Fibroblast of the conjunctiva (primary cell): Measurements from ENCODE around the gene FTH1.

Experiments used
- DNase-seq: peaks from one replicate; pipeline ENCODE4 v3.0.0-alpha.2; 2010; ENCODE audit warnings: low read depth

Gene FTH1

DNA sequence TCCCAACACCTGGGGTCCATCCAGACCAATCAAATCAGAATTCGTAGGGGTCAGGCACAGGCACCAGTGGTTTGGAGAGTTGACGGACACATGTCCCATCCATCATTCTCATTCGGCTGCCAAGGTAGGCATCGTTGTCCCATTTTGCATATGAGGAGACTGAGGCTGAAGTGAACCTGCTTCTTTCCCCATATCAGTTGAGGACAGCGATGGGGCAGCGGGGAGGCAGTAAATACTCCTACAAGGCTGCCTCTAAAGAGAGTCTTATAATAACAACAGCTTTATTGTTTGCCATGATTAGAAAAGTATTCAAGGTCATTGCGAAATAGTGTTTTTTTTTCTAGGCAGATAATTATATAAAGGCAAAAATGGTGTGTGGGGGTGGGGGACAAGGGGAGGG is 18.9 kb downstream of the FTH1 start:
- DNase-seq: no peak

DNA sequence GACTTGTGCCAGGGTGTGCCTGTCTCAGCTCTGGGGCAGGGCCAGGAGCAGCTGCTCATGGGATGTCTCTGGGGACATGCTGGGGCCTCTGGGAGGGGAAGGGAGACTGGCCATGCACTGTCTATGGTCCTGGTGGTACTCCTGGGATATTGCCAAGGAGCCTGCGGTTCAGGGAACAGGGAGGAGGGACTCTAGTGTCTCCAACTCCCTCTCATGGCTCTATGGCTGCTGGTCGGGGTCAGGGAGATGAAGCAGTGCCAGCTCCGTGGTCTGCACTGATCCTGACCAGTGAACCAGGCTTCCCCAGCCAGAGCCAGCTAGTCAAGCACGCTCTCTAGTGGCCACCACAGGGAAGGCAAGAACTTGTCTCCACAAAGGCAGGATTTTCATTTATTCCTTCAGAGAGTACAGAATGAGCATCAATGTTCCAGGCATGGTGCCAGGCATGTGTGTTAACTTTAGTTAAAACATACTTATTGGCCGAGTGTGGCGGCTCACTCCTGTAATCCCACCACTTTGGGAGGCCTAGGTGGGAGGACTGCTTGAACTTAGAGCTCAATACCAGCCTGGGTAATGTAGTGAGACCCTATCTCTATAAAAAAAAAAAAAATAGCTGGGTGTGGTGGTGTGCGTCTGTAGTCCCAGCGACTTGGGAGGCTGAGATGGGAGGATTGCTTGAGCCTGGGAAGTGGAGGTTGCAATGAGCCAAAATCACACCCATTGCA is 19.8 kb downstream of the FTH1 start:
- peak; percentile 95 for DNase-seq

DNA sequence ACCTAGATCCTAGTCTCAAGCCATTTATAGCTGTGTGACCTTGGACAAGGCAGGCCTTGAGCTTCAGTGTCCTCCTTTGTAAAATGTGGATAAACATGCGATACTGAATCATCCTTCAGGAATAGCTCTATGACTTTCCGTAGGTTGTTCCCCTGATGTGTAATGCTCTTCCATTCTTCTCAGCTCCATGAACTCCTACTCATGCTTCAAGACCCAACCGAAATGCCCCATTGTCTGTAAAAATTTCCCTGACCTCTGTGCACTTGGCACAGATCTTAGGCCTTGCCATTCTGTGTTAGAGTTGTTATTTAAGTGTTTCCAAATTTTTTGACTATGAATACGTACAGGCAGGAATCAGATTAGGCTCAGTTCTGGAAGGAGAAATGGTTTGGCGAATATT is 20.5 kb downstream of the FTH1 start:
- no peak for DNase-seq

DNA sequence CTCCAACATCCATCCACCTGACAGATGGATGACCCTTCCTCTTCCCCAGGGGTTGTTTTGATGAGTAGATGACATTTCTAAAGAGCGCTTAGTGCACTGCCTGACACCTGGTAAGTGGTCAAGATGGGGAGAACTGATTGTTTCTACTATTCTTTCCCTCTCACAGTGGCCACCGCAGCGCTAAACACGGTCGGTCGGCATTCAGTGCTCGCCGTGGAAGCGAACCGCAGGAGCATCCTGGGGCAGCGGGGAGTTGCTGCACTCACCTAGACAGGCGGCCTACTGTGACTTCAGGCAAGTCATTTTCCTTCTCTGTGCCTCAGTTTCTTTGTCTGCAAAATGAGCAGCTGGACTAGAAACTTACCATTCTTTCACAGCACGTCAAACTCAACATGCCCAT is 22.2 kb downstream of the FTH1 start:
- DNase-seq: no peak

DNA sequence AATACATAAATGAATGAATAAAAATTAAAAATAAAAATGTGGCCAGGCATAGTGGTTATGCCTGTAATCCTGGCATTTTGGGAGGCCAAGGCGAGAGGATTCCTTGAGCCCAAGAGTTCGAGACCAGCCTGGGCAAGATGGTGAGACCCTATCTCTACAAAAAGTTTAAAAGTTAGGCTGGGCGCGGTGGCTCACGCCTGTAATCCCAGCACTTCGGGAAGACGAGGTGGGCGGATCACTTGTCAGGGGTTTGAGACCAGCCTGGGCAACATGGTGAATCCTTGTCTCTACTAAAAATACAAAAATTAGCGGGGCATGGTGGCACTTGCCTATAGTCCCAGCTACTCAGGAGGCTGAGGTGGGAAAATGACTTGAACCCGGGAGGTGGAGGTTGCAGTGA is 27.0 kb downstream of the FTH1 start:
- DNase-seq: no peak

DNA sequence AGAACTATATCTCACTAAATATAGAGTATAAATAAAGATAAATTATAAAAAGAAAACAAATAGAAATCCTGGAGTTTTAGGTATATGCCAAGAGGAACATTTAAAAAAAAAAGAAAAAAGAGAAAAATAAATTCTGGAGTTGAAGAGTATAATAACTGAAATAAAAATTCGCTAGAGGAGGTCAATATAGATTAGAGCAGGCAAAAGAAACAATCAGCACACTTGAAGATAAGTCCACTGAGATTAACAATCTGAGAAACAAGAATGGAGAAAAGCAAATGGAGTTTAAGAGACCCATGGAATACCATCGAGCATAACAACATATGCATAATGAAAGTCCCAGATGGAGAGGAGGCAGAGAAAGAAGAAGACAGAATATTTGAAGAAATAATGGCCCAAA is 31.6 kb downstream of the FTH1 start:
- DNase-seq: no peak

DNA sequence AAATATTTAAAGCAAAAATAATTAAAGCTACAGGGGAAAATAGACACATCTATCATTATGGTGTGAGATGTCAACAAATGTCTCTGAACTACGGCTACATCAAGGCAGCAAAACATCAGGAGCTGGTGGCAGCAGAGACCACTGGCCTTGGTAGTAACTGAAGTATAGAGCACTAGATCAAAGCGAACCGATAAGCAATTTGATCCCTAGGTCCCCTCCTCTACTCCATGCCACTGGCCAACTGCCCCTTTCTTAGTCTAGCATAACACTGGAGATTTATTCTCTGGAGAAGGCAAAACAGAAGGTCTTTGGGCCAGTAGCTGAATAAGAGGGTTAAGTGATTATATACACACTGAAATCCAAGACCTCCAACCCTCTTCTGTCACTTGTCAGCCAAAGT is 36.5 kb downstream of the FTH1 start:
- no peak for DNase-seq

DNA sequence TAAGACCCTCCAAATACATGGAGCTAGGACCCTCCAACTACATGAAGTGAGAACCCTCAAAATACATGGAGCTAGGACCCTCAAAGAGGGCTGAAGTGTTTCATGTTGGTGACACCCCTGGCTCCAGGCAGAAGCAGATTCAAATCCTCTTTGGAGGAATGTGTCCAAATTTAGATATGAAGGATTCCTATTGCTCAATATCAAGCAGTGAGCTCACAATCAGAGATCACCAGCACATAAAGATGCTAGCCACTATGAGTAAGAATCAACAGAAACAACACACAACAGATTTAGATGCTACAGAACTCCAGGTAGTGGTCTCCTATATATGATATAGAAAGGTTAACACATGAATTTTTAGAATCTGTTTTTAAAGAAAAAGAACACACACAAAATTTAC is 38.8 kb downstream of the FTH1 start:
- no peak for DNase-seq

DNA sequence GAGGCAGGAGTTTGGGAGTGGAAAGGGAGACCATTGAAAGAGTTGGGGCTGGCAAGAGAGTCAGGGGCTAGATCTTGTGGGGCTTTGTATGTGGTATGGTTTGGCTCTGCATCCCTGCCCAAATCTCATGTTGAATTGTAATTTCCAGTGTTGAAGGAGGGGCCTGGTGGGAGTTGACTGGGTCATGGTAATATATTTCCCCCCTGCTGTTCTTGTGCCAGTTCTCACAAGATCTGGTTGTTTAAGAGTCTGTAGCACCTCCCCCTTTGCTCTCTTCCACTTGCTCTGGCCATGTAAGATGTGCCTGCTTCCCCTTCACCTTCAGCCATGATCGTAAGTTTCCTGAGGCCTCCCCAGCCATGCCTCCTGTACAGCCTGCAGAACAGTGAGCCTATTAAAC is 39.9 kb downstream of the FTH1 start:
- no peak for DNase-seq

DNA sequence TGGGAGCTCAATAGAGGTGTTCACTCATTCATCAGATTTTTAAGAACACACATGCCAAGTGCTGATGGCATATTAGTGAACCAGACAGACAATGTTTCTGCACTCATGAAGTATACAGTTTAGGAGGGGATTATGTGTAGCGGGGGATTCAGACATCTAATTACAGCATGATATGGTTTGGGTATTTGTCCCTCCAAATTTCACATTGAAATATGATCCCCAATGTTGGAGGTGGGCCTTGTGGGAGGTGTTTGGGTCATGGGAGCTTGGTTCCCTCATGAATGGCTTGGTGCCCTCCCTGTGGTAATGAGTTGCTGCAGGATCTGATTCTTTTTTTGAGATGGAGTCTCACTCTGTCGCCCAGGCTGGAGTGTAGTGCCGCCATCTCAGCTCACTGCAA is 41.2 kb downstream of the FTH1 start:
- DNase-seq: no peak

DNA sequence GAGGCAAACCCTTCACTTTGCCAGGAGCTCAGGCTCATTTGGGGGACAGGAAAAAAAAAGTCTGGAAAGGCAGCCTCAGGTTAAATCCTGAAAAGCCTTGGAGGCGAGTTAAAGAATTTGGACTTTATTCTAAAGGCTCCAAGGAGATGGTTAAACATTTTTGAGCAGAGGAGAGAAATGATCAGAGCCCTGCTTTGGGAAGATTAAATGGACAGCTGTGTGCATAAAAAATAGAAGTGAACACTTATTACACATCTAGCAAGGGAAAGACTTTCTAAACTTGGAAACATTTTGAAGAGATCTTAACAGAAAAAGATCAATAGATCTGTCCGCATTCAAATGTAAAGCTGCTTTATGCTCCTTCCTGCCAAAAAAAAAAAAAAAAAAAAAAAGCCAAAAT is 41.7 kb downstream of the FTH1 start:
- DNase-seq: no peak

DNA sequence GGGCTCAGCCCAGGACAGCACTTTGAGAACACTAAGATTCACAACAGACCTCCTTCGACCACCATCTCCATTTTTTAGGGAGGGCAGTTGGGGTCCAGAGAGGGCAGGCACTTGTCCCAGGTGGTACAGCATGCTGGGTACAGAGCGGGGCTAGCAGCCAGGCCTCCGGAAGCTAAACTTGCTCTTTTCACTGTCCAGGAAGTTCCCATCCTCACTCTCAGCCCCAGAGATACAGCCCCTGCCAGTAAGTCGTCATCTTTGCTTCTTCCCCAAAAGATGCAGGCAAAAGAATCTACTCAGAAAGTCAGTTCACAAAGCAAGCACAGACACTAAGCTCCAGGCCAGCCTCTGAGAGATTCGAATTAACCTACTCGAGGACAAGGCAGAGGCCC is 43.4 kb downstream of the FTH1 start:
- no peak for DNase-seq

DNA sequence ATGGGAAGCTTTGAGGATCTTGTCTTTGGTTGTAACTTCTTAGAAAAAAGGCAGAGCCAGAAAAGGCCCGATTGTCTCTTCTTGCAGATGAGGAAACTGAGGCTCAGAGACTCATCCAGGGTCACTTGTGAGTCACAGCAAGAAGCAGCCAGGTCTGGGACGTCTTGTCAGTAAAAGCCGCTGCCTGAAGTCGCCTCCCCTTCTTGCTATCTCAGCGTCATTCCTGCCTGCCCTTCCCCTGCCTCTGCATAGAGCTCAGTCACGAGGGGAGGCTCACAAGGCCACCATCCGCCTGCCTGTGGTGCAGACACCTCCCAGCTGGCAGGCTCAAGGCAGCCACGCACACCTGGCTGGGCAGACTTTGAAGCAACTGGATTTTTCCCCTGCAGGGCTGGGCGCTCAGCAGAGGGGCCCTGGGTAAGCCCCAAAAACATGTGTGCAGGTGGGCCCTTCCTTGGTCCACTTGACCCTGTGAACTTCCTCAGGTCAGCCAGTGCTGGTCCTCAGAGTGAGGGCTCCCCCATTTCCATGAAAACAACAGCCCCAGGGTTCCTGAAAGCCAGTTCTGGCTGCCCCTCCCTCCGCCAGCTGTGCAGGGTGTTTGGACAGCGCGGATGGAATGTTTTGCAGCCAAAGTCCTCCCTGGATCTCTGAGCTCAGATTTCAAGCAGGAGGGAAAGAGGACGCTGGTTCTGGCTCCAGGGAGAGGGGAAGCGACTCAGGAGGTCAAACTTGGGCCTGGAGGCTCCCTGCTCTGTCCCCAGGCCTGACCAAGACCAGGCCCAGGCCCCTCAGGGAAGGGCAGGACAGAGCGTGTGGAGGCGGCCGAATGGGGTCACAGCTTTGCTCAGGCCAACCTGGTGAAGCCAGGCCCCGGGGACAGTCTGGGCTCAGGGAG is 44.0 kb downstream of the FTH1 start:
- peak; percentile 46 for DNase-seq

DNA sequence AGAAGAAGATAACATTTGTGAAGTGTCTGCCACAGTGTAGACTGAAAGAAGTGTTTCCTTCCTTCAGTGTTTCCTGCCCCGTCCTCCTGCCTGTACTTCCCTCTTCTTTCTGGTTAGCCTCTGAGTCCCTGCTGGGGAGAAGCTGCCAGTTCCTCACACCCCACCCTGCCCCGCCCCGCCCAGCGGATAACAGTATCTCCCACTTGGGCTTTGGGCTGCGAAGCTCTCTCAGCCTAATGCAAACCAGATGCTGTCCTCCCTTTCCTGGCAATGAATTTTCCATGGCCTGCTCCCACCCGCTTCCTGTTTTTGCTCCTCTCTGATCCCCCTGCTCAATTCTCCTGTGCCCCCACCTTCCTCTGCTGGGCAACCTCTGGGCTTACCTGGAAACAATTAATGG is 44.9 kb downstream of the FTH1 start:
- peak; percentile 89 for DNase-seq

DNA sequence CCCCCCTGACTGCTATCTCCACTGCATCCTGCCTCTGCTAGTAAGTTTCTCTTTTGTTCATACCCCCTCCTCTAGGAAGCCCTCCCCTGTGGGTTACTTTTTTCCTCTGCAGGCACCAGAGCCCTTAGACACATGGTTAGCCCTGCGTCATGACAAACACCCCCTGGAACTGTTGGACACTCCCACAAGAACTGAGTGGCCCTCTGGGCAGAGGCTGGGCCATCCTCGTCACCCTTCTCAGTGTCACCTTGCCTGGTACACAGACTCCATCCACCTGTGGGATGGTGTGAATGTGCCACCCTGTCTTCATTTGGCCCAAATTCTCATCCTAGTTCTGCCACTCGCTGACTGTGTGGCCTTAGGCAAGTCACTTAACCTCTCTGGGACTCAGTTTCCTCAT is 46.0 kb downstream of the FTH1 start:
- DNase-seq: no peak

DNA sequence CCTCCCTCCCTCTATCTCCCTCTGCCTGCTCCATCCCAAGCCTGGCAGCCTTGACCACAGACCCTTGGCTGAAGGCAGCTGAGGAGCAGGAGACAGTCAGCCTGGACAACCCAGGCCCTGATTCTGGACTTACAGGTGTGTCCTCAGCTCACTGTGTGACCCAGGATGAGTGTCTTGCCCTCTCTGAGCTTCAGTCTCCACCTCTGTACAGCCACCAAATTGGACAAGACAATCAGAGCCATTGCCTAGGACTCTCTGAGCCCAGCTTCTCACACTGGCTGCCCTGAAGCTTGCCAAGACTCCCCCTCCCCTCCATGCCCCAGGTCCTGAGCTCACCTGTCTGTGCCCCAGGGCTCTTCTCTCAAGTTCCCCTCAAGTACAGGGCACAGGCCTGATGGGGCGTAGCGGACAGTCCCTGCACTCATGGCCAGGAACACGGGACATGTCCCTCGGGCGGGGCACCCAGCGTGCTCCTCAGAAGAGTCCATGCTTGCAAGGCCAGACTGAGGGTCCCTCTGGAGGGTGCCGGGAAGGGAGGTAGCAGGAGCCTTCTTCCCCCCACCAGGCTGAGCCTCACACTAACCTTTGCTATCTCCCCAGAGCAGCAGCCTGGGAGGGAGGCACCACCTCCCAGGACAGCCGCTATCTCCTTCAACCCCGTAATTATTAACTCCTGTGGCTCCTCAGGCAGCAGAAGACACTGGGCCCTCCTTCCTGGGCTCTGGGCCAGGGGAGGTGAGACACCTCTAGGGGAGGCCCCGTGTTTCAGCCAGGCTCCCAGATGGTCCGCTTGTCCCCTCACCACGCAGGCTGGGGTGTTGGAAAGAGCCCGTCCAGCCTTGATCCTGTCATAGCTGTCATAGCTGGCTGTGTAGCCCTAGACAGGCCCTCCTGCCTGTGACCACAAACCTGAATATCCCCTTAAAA is 47.5 kb downstream of the FTH1 start:
- no peak for DNase-seq

DNA sequence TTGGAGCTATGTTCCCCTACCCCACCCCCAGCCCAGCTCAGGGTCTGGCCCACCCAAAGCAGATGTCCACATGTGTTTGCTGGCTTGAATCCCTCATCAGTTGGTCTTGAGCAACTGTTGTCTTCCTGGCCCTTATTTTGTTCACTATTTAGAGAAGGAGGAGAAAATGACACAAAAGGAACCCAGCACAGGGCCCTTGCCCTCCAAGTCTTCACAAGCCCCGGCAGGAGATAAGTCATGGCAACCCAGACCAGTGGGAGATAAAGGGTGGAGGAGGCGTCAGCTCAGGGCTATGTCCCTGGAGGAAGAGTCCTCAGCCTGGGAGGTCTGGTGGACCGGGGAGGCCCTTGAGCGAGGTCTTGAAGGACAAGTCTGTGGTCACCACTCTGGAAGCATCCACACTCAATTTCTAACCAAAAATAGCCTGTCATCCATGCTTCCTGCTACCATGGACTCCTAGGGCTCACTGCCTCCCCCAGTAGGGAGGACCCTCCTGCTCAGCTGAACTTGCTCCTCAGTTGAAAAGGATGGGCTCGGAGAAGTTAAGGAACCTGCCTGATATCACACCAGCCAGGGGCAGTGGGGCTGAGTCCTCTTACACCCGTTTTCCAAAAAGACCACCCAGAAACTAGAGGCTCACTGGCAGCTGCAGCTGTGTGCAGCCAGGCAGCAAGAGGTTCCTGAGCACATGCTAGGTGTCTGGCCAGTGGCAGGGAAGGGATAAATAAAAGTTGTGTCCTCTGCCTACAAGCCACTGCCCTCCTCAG is 48.3 kb downstream of the FTH1 start:
- DNase-seq: no peak

DNA sequence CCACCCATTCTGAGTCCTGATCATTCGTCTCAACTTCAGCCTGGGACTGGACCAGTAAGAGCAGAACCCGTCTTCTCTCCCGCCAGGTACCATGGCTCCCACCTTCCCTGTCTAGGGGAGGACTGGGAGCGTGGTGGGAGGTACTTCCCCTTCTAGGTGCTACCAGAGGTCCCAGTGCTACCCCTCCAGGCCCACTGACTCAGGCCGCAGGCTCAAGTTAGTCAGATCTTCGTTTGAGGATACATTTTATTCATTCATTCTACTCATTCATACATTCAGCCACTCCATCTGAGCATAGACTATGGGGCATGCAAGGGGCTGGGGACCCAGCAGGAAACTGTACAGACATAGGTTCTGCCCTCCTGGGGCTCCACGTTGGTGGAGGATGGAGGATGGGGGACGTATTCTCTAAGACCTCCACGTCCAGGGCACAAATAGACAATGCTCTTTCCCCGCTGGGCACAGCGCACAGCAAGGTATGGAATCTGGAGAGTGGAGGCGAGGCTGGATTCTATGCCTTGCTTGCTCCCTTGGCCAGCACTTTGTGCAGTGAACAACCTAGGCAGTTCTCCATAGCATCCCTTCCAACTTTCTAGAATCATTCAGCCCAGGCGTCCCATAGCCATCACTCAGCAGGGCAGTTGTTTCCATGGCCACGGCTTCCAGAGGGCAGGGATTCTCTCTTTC is 49.0 kb downstream of the FTH1 start:
- no peak for DNase-seq

DNA sequence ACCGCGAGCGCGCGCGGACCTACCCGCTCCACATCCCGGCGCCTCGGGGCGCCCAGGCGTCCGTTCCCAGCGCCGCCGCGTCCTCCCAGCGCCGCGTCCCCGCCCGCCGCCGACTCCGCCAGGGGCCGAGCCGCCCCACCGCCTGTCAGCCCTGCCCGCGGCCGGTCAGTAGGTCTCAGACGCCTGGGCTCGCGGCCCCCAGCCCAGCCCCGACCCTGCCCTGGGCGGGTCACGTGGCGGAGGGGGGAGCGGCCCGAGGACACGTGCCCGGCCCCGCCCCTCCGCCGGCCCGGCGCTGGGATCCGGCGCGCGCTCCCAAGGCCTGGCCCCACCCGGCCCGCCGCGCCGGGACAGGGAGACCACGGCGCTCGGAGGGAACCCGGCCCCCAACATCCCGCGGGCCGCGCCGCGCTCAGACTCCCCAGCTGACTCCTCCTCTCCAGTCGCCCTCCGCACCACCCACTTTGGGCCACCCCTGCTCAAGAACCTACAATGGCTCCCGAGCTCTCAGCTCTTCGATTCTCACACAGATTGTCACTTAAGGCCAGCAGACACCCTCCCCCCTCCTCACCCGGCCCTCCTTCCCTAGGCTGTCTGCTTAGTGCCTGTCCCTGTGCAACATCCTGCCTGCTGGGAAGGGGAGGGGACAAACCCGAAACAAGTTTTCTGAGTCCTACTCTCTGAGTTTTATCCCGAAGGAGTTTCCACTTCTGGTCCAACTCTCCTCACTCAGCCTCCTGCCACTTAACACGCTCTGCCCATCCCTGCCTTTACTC is 49.9 kb downstream of the FTH1 start, which contains the start of gene RAB3IL1:
RAB3IL1 (minus strand) TSS at position 233 of the 776 bp plus-strand sequence; CDS start at position 34, 199 bp downstream.
- DNase-seq: no peak

DNA sequence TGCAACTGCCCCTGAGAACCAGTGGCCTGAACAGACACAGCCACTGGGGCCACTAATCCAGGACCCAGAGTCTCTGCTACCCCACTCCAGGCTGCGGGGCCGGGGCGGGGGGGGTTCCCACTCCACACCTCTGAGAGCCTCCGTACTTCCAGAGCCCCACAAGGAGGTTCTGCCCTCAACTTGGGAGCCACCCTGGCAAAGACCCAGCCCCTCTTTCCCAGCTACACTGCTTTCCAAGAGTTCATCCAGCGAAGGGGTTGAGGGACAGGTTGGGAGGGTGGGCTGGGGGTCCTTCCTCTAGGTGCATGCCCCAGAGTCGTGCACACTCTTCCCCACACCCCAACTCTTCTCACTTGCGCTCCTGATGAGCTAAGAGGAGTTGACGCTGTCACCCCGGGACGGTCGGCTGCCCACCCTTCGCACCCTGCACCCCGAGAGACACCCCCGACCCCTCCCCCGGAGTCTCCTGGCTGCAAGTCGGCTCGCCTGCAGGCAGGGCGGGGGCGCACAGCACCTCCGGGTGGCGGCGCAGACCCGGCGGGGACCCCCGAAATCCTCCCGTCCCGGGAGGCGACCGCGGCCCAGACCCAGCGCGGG is 50.6 kb downstream of the FTH1 start:
- DNase-seq: no peak
